ENCODE results near the gene MAP4K4.
"Not testable (repeated sequence)": the region's sequence is repeated elsewhere in the genome, so short reads cannot be mapped to it uniquely, and the experiment has no call there.

MAP4K4 gene

DNA sequence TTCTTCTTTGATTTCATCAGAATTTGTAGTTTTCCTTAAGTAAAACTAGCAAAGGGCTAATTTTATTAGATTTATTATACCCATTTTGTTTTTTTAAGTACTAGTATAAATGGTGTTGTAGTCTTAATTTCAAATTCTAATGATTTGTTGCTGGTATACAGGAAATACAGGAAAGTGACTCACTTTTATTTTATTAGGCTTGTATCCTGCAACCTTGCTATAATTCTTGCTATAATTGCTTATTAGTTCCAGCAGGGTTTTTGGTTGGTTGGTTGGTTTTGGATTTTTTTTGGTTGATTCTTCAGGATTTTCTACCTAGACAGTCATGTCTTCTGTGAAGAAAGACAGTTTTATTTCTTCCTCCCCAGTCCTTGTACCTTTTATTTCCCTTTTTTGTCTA is 183.6 kb downstream of the MAP4K4 start:
- DNase-seq = no peak

DNA sequence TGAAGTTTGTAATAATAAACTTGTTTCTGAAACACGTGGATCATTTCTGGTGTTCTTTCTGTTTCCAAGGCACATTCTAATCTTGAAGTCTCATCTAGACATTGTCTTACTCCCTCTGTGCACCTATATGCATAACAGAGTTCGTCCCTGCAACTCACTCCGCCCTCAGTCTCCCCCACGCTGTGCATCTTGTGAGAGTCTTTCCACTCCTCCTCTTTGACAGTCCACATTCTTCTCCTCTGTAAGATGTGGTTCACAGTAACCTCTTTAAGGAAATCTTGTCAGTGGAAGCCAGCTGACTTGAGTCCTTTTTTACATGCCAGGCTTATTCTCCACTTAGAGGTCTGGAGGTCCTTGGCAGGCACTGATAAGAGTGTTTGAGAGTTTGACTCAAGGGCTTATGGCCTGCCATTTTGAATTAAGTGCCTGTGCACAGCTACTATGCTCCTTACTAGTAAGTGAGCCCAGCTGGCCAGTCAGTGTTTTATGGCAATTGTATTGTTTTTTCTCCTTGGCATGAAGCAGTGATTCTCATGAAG is 185.3 kb downstream of the MAP4K4 start:
- DNase-seq = no peak

DNA sequence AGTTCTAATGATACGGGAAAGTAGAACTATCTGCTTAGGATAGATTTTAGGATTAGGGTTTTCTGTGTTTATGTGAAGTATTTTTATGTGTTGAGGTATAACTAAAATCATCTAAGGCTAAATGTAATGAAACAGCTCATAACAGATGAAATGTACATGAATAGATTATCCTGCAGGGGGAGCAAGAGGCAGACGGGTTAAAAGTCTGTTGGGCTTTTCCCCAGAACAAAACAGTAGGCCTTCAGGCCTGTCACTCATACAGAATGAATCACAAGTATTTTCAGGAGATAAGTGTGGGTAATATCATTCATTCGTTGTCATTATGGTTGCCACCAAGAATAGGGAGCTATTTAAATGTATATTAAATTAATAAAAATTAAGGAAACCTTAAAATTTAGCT is 186.4 kb downstream of the MAP4K4 start:
- DNase-seq = no peak

DNA sequence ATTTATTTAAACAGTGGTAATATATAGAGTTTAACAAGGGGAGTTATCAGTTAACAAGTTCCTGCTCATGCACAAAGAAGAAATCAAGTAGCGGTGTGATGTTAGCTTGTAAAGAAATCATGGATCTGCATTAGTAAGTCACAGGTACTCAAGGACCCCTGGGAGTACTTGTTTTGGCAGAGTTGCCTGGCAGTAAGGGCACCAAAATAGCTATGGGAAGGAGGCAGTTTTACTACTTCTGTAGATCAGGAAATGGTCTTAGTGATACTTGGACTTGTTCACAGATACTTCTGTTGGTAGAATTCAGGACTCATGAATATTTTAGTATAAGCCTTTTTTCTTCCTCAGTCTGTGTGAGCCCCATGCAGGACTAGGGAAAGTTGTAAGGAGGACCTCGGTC is 186.9 kb downstream of the MAP4K4 start:
- no peak for DNase-seq

DNA sequence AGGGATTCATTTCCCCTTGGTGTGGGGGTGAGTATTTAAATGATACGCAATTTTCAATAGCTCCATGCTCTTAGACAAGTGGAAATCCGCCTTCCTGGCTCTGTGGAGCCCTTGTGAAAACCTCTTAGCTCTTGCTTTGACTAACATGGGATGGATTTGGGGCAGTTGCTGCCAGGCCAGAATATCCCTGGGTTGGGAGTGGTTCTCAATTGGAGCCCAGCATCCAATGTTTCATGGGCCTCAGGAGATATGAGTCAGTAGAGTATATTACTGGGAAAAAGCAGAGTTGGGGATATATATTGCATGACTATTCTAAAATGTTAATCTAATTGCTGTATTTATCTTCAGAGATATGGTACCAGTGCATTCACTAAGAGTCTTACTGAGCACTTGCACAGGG is 189.8 kb downstream of the MAP4K4 start:
- DNase-seq = no peak

DNA sequence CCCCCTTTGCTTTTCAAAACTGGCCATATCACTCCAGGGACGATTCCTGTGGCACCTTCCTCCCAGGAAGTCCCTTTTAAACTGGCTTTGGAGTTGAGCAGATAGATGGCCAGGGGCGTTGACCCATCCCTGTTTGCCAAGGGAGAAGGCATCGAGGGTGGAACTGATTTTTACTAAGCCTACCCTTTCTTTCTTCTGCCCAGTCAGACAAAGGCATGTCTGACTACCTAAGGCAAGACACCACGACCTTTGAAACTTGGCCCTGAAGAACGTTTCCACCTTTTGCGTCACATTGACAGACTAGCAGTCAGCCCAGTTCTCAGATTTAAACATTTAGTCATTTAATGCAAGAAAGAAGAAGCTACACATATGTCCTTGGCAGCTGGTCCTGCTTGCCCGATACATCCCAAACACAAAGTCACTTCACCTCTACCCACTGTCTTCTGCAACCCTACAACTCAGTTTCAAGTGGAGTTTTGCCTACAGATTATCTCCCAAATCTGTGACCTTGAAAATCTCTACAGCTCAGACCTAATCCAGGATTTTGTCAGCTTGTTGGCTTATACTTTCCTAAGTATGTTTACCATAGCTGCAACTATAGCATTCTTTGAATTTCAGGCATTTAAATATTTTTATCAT is 192.1 kb downstream of the MAP4K4 start:
- DNase-seq = no peak

DNA sequence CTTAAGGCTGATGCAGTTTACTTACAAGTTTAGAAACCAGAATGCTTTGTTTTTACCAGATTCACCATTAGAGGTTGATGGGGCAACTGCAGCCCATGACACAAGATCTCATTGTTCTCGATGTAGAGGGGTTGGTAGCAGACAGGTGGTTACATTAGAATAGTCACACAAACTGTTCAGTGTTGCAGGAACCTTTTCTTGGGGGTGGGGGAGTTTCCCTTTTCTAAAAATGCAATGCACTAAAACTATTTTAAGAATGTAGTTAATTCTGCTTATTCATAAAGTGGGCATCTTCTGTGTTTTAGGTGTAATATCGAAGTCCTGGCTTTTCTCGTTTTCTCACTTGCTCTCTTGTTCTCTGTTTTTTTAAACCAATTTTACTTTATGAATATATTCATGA is 194.9 kb downstream of the MAP4K4 start:
- no peak for DNase-seq

DNA sequence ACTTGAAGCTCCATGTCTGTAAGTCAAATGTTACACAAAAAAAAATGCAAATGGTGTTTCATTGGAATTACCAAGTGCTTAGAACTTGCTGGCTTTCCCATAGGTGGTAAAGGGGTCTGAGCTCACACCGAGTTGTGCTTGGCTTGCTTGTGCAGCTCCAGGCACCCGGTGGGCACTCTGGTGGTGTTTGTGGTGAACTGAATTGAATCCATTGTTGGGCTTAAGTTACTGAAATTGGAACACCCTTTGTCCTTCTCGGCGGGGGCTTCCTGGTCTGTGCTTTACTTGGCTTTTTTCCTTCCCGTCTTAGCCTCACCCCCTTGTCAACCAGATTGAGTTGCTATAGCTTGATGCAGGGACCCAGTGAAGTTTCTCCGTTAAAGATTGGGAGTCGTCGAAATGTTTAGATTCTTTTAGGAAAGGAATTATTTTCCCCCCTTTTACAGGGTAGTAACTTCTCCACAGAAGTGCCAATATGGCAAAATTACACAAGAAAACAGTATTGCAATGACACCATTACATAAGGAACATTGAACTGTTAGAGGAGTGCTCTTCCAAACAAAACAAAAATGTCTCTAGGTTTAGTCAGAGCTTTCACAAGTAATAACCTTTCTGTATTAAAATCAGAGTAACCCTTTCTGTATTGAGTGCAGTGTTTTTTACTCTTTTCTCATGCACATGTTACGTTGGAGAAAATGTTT is 196.3 kb downstream of the MAP4K4 start:
- DNase-seq = no peak

DNA sequence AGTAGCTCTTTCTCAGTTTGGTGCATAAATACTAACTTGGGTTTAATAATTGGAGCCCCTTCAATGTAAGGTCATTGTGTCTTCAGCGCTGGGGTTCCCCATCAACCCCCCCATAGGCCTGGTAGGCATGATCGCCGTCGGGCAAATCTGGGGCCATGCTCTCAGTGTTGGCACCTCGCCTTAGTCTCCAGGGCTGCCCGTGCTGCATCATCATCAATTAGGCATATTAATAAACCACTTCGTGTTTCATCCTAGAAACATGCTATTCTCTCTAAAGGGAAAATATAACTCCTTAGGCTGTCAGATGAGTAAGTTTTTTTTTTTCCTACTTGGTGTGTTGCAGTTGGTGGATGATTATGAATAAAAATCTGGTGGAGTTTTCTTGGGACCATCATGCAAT is 197.5 kb downstream of the MAP4K4 start:
- DNase-seq = no peak

DNA sequence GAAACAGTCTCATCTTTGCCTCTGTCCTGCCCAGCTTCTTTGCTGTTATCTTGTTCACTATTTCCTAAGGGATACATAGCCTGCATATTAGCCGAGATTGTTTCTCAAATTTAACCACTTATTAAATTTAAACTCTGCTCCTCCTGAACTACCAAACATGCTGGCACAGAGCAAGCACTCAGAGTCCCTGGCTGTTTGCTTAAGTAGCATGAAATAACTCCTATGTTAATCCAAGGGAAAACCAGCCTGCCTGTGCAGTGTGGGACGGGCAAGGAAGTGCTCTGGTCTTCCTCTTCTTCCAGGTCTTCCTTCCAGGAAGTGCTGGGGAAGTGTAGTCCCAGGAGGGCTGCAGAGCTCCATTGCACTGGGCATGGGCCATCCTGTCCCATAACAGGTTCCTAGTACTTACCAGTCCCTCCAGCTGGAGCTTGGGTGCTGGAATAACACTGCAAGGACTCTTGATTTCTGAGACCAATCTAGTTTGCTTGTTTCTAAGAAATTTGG is 198.4 kb downstream of the MAP4K4 start:
- DNase-seq = no peak

DNA sequence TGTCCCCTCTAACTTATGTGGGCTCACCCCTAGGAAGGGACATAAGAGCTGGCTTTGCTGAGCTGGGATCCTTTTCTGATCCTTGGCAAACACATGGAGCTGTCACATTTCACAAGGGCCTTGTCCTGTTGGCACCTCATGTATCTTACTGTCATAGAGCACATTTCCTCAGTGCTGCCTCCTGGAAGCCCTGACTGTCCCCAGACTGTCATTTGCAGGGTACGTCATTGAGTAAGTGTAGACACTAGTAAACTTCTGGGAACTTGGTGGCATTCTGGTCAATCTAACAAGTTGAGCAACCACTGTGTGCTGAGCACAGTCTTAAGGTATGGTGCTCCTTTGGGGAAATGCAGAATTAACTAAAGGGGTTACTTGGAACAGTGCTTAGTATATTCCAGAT is 199.8 kb downstream of the MAP4K4 start:
- no peak for DNase-seq

DNA sequence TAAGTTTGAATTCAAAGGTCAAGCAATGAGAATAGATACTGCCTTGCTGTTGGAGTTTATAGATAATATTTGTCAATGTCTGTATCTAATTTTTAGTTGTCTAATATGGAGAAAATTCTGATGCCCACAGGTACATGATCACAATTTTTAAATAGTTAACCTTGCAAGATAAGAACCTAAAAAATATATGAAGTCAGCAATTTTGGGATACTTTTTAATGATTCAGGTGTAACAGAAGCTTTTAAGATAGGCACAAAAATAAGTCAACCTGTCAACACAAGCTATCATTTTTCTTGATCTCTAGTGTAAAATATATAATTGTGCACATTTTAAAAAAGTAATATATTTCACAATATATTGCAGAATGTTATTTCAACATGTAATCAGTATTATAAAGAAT is 201.8 kb downstream of the MAP4K4 start:
- DNase-seq = no peak

DNA sequence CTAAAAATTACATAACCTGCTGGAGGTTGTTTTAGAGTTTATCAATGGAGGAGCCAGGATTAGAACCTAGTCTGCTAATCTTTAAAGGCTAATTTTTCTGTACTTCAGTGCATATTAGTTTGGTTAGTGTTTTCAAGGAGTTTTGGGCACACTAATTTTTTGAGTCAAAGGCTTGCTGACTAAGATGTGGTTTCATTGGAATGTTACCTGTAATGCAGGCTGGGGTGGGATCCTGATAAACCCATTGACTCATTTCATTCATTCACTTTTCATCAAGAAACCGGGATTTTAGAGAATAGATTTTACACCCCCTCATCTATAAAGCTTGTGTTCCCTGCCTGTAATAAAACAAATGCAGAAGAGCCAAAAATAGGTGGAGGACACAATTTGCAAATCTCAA is 202.4 kb downstream of the MAP4K4 start:
- DNase-seq = no peak

DNA sequence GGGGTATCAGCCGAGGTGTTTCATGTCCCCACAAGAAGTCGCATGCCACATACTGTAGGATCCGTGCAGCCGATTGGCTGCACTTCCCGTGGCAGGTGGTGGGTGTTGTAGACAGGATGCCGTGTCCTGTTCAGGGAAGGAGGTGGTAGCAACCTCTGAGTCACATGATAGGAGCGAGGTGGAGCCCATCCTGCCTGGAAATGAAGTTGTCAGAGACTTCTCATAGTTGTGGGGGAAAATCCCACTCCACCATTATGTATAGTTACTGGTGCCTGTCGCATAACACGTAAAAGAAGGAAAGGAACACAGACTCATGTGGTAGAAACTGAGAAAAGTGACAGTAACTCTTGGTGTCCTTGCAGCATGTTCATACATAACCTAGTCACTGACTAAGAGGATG is 202.9 kb downstream of the MAP4K4 start:
- DNase-seq = no peak

DNA sequence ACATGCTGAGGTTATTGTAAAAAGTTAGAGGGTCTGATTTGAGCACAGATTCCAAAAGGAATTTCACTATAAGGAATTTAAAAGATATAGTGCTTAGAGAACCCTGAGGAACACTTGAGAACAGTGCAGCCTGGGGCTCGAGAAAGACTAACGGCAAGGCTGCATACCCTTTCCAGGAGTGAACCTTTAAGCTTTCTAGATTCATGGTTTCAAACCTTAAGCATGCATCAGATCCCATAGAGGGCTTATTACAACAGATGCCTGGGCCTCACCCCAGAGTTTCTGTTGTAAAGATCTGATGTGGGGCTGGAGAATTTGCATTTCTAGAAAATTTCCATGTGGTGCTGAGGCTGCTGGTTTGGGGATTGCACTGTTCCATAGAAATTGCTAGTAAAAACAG is 203.7 kb downstream of the MAP4K4 start:
- DNase-seq = no peak

DNA sequence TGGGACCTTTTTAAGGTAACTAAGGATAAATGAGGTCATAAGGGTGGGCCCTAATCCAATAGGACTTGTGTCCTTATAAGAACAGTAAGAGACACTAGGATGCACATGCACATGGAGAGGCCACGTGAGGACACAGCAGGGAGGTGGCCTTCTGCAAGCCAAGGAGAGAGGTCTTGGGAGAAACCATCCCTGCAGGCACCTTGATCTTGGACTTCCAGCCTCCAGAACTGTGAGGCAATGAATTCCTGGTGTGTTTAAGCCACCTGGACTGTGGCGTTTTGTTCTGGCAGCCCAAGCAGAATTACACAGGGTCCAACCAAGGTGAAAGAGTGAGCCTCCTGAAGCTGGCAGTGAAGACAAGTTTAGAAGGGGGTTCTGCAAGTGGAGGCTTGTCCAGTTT is 204.7 kb downstream of the MAP4K4 start:
- no peak for DNase-seq

DNA sequence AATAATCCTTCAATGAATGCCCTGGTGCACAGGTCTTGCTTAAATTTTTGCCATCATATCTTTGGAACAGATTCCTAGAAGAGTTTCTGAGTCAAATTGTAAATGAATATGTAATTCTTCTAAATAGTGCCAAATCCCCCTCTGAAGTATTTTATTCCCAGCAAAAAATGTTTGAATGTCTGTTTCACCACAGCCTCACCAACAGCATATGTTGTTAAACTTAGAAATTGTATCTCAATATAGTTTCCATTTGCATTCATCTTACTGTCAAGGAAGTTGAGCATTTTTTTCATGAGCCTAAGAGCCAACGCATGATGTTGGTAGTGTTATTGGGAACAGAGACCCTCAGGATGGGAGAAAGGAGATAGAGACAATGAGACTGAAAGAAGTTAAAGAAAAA is 207.4 kb downstream of the MAP4K4 start:
- DNase-seq = no peak

DNA sequence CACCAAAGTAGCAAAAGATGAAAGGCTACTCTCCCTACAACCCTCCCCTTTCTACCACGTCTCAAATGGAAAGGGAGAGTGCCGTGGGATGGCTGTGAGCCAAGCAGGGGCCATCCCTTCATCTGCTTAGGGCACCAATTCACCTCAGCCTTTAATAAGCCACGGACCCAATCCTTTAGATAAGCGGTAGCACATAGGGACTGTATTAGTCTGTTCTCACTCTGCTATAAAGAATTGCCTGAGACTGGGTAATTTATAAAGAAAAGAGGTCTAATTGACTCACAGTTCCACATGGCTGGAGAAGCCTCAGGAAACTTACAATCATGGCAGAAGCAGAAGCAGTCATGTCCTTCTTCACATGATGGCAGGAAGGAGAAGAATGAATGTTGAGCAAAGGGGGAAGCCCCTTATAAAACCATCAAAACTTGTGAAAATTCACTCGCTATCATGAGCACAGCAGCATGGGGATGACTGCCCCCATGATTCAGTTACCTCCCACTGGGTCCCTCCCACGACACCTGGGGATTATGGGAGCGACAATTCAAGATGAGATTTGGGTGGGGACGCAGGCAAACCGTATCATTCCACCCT is 208.3 kb downstream of the MAP4K4 start:
- no peak for DNase-seq

DNA sequence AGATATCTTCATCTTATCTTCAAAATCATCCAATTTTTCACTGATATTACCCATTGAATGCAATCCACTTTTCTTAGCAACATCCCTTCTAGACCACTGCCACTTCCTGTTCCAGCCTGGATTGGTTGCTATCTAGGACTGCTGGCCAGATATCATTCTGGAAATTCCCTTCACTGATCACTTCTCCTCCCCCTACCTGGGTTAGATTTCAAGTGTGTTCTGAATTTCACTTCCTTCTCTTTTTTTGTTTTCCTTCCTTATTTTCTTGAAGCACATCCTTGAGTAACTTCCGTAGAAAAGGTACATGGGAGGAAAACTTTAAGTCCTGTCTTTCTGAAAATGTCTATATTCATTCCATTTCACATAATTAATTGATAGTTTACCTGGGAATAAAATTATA is 212.3 kb downstream of the MAP4K4 start:
- no peak for DNase-seq

DNA sequence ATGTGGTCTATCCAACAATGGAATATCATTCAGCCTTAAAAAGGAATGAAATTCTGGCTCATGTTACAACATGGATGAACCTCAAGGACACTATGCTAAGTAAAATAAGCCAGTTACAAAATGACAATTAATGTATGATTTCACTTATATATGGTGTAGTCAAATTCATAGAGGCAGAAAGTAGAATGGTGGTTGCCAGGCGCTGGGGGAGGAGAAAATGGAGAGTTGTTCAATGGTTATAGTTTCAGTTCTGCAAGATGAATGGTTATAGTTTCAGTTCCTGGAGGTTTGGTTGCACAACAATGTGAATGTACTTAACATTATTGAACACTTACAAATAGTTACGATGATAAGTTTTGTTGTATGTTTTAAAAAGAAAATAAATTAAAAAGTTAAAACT is 215.0 kb downstream of the MAP4K4 start:
- DNase-seq = no peak

DNA sequence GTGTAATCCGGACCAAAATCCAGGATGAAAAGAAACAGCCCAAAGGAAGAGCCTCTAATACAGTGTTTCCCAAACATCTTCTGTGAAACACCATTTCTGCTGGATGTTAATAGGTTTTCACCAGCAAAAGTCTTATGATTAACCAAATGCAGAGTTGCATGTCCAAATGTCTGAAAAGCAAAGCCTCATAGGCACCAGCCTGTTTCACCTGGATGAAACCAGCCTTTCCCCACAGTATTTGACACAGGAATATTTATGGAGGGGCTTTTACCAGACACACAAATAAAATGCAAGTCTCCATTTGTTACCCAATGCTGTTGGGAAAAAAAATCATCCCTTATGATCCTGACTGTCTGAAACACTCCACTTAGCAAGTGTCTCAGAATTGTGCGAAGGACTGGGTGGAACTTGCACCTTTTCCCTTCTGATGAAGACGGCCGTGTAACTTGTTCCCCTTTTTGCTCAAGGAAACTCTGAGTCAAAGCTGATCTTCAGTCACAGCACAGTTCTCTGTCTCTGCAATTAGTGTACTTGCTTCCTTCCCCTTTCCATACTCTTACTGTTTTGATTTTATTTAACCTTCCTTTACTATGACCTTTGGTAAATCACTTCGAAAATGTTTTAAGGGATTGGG is 223.9 kb downstream of the MAP4K4 start:
- DNase-seq = no peak

DNA sequence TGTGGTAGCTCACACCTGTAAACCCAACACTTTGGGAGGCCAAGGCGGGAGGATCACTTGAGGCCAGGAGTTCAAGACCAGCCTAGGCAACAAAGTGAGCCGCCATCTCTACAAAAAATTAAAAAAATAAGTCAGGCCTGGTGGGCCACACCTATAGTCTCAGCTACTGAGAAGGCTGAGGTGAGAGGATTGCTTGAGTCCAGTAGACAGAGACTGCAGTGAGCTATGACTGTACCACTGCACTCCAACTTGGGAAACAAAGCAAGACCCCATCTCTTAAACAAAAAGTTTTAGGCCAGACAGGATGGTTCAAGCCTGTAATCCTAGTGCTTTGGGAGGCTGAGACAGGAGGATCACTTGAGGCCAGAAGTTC is 224.4 kb downstream of the MAP4K4 start:
- DNase-seq = no peak

DNA sequence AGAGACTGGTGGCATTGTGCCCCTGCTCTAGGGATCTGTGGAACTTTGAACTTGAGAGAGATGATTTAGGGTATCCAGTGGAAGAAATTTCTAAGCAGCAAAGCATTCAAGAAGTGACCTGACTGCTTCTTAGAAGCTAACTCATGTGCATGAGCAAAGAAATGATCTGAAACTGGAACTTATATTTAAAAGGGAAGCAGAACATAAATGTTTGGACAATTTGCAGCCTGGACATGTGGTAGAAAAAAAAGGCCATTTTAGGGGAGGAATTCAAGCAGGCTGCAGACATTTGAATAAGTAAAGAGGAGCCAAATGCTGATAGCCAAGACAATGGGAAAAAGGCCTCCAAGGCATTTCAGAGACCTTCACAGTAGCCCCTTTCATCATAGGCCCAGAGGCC is 226.8 kb downstream of the MAP4K4 start:
- DNase-seq = not testable (repeated sequence)

DNA sequence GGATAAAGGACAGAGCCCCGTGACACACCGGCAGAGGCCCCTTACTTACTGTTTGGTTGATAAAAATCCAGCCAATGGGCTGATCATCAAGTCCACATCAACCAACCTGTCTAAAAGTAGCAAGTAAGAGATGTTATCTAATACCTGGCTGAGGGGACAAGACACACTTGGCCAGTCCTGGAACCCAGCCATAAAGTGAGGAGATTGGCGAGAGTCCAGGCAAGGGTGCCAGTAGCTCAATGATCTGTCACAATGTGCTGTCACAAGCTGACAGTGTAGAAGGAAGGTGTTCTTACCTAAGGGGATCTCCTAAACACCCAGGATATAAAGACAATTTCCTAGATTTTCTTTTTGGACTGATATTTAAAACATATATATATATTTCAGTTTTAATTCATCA is 232.5 kb downstream of the MAP4K4 start:
- no peak for DNase-seq
